T-helper 2 cell treated with Interferon-gamma antibody and Interleukin-4, amounts not matched to agents 100 ng/mL and 5 ng/mL, for 36 hours (primary cell): Measurements from ENCODE around the gene CRYAB. TPM values are rescaled to one million over a fixed set of nuclear protein-coding genes. Genes with fewer than 3 reads are reported as not detected.
"Not testable (repeated sequence)": the region's sequence is repeated elsewhere in the genome, so short reads cannot be mapped to it uniquely, and the experiment has no call there.

Source experiments
- intact Hi-C: fragments of 100-400 bp; cut with micrococcal nuclease; formaldehyde crosslinking; loops from one replicate; pipeline ENCODE4 v1.15.1; 2023
- total RNA-seq: library from RNA; stranded (reverse); gene quantifications from 2 replicates; pipeline ENCODE4 v1.2.3, GENCODE V29; 2022

The CRYAB gene
- total RNA-seq, 1 donor from 2014 or later, result not detected

DNA sequence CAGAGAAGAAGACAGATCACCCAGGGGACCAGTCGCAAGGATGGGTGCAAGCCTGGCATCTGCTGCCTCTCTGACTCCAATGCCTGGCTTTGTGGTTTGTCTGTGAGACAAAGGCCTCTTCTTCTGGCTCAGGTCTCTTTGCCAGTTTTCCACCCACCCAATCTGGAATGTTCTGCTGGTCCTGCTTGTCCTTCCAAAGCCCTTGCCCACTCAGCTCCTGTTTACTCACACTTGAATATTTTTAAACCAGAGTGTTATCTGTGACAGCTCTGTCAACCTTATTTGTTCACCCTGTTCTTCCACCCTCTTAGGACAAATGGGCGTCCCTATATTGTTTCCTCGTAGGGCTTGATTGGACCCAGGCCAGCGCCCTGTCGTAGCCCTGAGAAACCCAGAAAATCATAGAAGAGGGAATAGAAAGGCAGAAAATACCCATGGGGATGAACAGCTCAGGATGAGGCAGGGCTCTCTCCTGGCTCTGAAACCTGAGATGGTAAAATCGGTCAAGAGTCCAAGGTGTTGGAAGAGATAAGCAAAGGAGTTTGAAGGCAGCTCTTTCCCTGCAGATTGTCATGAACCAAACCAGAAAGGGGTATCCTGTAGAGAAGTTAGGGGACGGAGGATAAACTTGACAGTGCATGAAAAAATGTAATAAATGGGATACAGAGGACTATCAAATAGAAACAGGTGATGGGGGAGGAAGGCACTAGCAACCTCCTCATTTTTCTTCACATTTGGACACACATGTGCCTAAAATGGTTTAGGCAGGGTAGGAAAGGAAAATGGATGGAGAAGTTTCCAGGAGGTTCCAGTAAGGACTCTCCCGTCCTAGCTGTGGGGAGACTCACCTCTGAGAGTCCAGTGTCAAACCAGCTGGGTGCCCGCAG lies 651 bp downstream of the CRYAB start:
- intact Hi-C loops, result no loop called here

DNA sequence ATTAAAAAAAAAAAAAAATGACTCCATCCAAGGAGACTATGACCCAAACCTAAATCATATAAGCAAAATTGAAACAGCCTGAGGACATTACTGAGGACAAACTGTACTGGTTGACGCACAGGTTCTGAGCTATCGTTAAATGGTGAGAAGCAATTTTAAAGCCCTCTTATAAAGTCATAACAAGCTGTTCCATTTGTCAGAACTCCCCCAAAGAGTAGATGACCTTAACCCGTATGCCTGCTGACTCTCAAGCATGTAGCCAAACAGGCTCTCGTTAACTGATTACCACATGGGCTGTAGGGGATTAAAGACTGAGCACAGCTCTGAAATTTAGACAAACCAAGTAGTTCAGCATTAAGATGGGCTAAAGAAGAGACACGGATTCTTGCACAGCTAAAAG lies 2.2 kb downstream of the CRYAB start:
- intact Hi-C loops, result no loop called here

DNA sequence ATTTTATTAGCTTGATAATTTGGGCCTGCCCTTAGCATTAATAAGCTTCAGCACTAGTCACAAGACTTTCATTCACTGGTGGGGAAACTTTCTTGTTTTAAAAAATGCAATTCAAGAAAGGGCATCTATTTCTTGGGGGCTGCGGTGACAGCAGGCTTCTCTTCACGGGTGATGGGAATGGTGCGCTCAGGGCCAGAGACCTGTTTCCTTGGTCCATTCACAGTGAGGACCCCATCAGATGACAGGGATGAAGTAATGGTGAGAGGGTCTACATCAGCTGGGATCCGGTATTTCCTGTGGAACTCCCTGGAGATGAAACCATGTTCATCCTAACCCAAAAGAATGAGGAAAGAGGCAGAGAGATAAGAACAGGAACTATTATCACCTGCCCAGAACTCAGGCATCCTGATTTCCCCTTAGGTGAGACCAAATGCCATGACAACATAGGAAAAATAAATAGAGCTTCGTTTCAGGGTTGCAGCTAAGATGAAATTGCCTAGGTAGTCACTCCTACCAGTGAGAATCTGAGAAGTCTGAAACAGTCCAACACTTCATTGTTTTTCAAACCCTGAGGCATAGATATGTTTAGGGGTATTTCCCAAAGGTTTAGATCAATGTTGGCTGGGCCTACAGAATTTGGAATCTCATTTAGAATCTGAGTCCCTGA lies 2.8 kb downstream of the CRYAB start:
- intact Hi-C loops, result no loop called here

DNA sequence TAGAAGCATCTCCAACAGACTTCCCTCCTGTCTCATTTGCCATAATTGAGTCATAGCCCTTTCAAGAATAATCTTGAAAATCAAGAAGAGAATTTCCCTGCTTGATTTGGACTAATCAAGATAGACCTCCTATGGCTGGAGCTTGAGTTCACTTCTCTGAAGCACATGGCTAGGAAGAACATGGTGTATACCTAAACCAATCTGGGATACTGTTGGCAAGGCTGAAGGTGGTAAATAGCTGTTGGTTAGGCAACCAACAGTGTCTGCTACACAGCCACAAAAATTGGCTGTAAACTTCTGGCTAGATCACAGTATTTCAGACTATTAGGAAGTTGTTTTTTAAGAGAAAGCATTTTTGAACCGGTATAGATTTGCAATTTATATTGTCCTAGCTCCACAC lies 4.9 kb downstream of the CRYAB start:
- intact Hi-C loops, result no loop called here

DNA sequence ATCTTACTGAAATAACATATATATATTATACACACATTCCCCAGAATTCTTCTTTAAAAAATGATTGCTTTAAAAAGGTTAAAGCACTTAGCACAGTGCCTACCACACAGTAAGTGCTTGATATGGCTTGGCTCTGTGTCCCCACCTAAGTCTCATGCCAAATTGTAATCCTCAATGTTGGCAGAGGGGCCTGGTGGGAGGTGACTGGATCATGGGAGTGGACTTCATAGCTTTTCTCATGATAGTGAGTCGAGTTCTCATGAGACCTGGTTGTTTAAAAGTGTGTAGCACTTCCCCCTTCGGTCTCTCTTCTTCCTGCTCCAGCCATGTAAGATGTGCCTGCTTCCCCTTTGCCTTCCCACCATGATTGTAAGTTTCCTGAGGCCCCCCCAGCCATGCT lies 6.2 kb downstream of the CRYAB start:
- intact Hi-C loops, result no loop called here

DNA sequence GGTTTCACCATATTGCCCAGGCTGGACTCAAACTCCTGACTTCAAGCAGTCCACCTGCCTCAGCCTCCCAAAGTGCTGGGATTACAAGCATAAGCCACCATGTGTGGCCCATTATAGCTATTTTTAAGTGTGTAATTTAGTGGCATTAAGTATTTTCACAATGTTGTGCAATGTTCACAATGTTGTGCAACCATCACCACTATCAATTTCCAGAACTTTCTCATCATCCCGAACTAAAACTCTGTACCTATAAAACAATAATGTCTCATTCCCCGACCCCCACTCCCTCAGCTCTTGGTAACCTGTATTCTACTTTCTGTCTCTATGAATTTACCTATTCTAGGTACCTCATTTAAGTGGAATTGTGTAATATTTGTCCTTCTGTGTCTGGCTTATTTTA lies 24.7 kb downstream of the CRYAB start:
- intact Hi-C loops, result no loop called here

DNA sequence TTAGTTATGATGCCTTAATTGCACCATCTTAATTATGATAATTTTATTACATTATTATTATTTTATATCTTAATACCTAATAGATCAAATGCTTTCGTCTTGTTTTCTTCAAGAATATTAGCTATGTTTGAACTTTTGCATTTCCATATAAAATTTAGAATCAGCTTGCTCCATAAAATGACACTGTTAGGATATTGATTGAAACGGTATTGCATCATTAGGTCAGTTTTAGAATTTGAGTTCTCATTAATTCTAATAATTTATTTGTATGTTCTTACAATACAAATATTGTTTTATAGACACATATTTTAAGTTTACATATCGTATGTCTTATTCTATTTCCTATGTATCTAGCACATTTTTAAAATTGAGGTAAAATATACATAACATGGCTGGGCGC lies 25.5 kb downstream of the CRYAB start:
- intact Hi-C loops, result no loop called here

DNA sequence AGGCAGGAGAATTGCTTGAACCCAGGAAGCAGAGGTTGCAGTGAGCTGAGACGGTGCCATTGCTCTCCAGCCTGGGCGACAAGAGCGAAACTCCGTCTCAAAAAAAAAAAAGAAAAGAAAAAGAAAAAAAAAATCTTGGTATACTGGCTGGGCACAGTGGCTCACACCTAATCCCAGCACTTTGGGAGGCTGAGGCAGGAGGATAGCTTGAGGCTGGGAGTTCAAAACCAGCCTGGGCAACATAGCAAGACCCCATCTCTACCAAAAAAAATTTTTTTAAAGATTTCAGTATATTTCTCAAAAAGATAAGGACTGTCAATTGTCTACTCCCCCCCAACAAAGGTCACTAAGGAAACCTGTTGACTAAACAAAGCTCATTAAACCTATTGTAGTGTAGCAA lies 26.5 kb downstream of the CRYAB start:
- intact Hi-C loops, result not testable (repeated sequence)

DNA sequence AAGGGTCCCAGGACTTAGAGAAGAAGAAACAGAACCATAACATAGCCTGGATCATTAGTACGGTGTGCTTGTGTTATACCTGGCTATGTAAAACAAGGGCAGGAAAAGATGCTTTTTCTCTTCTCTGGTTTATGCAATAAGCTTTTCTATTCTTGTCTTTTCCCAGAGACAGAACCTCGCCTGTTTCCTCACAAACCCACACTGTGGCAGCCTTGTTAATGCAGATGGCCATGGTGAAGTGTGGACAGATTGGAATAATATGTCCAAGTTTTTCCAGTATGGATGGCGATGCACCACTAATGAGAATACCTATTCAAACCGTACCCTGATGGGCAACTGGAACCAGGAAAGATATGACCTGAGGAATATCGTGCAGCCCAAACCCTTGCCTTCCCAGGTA lies 29.4 kb downstream of the CRYAB start:
- intact Hi-C loops, result no loop called here

DNA sequence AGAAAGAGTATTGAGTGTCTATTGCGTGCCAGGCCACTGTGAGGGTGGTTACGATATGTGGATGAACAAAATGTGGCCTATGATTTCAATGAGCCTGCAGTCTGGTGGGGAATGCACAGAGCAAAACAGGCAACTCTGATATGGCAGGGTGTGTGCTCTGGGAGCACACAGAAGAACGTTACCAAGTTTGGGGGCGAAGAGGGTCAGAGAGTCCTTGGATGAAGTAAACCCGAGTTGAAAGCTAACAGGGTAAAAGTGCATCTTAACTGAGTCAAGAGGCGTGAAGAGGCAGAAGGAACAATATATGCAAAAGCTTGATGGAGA lies 32.0 kb downstream of the CRYAB start:
- intact Hi-C loops, result loop anchor here (1.0 to 5.0 kb wide), 12 partner anchors 8 to 1433 kb away; partner anchors contain the start of genes ALG9, DIXDC1, DLAT and NKAPD1

DNA sequence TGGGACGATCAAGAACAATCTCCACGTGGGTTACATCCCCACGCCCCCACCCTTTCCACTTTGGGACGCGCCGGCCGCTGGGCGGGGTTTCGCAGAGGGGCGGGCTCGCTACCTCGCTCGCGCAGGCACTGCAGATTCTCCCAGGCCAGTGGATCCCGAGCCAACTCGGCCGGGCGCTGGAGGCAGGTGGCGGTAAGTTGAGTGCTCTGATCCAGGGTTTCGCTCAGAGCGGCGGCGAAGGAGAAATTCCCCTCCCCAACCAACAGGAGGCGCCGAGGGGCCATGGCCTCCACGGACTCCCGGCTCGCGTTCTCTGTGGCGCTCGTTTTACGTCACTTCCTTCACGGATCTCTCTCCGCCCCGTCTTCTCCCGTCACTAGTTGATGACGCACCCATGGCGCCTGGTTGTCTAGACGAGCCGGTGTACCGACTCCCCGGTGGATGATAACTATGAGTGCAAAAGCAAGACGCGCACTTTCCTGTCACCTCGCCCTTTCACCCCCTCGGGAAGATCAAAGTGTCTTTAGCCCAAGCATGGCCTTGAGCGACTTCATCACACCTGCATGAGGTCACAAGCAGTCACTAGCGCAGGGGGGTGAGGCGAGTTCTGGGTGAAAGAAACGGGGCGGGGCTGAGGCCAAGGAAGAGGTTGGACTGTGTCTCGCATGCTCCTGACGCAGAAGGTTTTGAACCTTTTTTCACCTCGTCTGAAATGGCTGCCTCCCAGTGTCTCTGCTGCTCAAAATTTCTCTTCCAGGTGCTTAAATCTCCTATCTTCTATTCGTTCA lies 32.5 kb downstream of the CRYAB start, which contains the start of the genes CFAP68 and FDXACB1:
TSS of gene CFAP68 (plus strand) at position 693 of the 788 bp plus-strand sequence. CDS start at position 713, 20 bp downstream.
TSS of gene FDXACB1 (minus strand) at position 317 of the 788 bp plus-strand sequence. CDS start at position 284, 33 bp downstream.
- intact Hi-C loops, result loop anchor here (1.0 to 5.0 kb wide), 12 partner anchors 8 to 1433 kb away; partner anchors contain the start of genes ALG9, DIXDC1, DLAT and NKAPD1

DNA sequence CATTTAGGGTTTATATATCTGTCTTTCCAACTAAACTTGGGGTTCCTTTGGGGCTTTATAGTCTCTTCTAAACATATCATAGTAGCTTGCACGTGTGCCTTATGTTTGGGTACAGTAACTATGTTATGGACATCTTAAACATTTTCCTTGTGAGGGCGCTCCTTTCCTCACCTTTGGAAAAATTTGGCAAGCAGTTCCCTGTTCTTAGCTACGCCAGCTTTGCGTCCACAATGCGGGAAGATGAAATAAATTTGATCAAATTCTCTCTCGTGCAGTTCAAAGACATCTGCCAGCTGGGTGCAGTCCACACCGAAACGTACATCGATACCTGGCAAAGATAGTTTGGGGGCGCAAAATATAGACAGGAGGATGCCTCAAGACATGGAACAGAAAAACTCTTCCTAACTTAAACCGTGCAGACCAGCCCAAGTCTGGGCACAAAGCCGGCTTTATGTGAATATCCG lies 33.2 kb downstream of the CRYAB start:
- intact Hi-C loops, result loop anchor here (2.0 to 5.0 kb wide), 4 partner anchors 58 to 1434 kb away; partner anchors contain the start of genes DIXDC1, DLAT and TTC12

DNA sequence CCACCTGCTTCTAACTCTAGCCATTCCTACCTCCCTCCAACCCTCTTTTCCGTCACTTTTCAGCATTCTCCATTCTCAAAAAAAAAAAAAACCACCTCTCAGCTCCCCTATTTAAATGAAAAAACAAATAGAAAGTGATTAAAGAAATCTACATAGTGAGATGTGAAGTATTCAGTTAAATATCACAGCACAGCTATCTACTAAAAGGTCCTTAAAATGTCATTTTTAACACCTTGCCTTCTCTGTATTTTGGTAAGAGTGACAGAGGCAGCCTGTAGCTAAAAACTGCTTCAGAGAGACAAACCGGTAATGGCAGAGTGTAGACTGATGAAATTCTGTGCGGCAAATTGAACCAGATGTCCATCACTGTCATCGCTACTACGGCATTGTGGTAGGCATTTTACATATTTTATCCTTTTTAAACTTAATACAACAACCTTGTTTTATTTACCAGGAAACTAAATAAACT lies 39.8 kb downstream of the CRYAB start:
- intact Hi-C loops, result loop anchor here (1.0 to 2.0 kb wide), 6 partner anchors 8 to 409 kb away; partner anchors contain the start of genes CFAP68, DLAT, FDXACB1 and PPP2R1B

DNA sequence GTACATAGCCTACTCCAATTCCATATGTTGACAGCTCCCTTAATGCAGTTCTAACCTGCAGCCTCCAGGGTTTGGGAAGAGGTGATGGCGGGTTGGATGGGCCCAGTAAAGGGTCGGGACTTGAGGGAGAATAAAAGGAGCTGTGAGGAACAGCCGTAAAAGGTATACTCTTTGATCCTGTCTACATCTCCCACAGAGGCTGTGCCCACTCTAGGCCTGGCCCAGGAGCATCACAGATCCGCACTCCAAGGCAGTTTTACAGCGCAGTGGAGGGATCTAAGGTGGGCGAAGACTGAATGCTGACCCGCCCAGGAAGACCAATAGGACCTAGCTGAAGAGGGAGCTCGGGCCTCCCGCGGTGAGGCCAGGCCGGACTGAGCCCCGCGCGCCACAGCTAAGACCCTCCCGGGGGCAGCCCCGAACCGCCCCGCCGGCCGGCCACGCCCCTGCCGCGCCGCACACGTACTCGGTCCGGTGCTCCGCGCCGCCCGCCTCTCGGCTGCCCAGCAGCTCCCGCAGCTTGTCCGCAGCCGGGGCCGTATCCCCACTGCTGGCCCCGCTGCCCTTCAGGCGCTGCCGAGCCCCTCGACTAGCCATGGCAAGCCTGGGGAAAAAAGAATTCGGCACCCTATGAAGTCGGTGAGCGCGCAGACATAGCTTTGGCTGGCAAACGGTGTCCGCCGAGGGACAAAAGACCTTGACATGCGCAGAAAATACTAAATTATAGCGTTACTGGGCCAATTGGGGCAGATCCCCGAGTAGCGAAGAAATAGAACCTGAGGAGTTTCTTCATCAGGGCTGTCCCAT lies 40.5 kb downstream of the CRYAB start, which contains the start of gene ALG9:
TSS of gene ALG9 (minus strand) at position 696 of the 807 bp plus-strand sequence. CDS start at position 597, 99 bp downstream.
- intact Hi-C loops, result loop anchor here (1.0 to 2.0 kb wide), 6 partner anchors 8 to 409 kb away; partner anchors contain the start of genes CFAP68, DLAT, FDXACB1 and PPP2R1B

DNA sequence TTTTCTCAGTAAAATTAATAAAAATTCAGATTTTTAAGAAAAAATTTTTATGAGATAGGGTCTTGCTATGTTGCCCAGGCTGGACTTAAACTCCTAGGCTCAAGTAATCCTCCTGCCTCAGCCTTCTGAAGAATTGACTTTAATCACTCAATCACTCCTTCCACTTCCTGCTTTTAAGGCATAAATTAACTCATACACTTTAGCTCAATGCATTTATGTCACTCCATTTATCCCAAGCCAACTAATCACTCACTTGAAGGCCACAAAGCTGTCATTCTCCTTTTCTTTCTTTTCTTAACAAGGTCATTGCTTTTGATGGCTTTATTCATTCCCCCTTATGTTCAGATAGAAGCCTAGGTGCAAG lies 41.1 kb downstream of the CRYAB start:
- intact Hi-C loops, result loop anchor here (2.0 kb wide), 3 partner anchors 56 to 154 kb away; partner anchors contain the start of genes DLAT and PPP2R1B

DNA sequence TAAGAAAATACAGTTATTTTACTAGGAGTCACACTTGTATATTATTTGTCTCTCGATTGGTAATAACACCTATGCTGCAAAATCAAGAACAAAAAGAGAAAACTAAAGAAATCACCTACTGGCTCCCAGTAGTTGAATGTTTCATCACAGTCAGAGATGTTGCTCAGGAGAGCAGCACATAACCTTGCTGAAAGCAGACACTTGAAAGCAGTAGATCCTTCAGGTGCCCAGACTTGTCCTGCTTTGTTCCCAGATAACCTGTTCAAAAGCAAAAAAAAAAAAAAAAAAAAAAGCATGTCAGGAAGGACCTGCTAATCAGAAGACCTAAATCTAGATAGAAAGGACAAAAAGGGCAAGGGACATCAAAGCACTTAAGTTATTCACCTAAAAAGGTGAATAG lies 41.5 kb downstream of the CRYAB start:
- intact Hi-C loops, result loop anchor here (2.0 kb wide), 3 partner anchors 57 to 155 kb away; partner anchors contain the start of genes DLAT and PPP2R1B

DNA sequence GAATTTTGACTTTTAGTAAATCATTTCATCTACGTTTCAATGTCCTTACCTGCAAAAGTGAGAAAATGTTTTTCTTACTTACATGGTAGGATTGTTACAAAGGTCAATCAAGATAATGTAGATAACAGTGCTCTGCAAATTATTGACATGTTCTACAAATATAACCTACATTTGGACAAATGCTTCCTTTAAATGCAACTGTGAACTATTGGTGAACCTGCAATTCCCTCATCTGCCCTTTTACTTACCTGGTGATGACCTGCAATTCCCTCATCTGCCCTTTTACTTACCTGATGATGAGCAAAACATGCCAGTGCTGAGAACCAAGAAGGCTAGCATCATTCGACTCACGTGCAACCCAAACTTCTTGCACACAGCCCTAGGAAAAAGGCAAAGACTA lies 51.3 kb downstream of the CRYAB start:
- intact Hi-C loops, result no loop called here
